PFSK-1 (cell line): ENCODE data around the gene TMEM156. TPM values are rescaled to one million over a fixed set of nuclear protein-coding genes. Genes with fewer than 3 reads are reported as not detected.

ENCODE experiments used
- FOXP2 ChIP-seq: optimal IDR thresholded peaks from 2 replicates; pipeline ENCODE3; 2011; ENCODE audit warnings: borderline replicate concordance, control low read depth, inconsistent platforms; ENCODE audit not compliant: insufficient read depth; ENCODE audit errors: extremely low read length, extremely low read depth
- POLR2AphosphoS5 ChIP-seq: IDR thresholded peaks from 2 replicates; pipeline ENCODE4 v1.6.1; 2012; ENCODE audit warnings: low read depth, mild to moderate bottlenecking, control low read depth, low read length, moderate library complexity
- SIN3A ChIP-seq: IDR thresholded peaks from 2 replicates; pipeline ENCODE4 v1.6.1; 2012; ENCODE audit warnings: mild to moderate bottlenecking, low read length, moderate library complexity, borderline replicate concordance; ENCODE audit not compliant: insufficient read depth
- TAF1 ChIP-seq: IDR thresholded peaks from 2 replicates; pipeline ENCODE4 v1.6.1; 2012; ENCODE audit warnings: low read length, control low read depth, borderline replicate concordance; ENCODE audit not compliant: insufficient read depth
- polyA plus RNA-seq: library from polyadenylated mRNA; unstranded; fragments of >200 nt; gene quantifications from one replicate; pipeline ENCODE4 v1.2.1, GENCODE V29; 2012; ENCODE audit warnings: low read depth, missing spikeins; ENCODE audit not compliant: insufficient read length
- TF ChIP-seq, protein P1 (sequence below), 2 experiments: IDR thresholded peaks; 2 replicates each; pipeline versions ENCODE4 v1.6.1 to v1.8.0; 2011 to 2012; ENCODE audit warnings: low read depth in 2 of 2, low read length in 2 of 2, control low read depth in 1 of 2, inconsistent platforms in 1 of 2, mild to moderate bottlenecking in 1 of 2, moderate library complexity in 1 of 2; ENCODE audit not compliant: insufficient read depth in 1 of 2

Gene TMEM156, protein sequence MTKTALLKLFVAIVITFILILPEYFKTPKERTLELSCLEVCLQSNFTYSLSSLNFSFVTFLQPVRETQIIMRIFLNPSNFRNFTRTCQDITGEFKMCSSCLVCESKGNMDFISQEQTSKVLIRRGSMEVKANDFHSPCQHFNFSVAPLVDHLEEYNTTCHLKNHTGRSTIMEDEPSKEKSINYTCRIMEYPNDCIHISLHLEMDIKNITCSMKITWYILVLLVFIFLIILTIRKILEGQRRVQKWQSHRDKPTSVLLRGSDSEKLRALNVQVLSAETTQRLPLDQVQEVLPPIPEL
- 2.2 TPM for polyA plus RNA-seq

GRCh38 chr4:39032218-39033085 lies at the start of gene TMEM156:
Gene TMEM156, minus strand, starts transcription at chr4:39032409. Its CDS starts 96 bp downstream, at chr4:39032313.
- TF ChIP-seq FOXP2 (no peak), TAF1 (no peak), POLR2AphosphoS5 (no peak), SIN3A (no peak)
- TF ChIP-seq, protein P1, sequence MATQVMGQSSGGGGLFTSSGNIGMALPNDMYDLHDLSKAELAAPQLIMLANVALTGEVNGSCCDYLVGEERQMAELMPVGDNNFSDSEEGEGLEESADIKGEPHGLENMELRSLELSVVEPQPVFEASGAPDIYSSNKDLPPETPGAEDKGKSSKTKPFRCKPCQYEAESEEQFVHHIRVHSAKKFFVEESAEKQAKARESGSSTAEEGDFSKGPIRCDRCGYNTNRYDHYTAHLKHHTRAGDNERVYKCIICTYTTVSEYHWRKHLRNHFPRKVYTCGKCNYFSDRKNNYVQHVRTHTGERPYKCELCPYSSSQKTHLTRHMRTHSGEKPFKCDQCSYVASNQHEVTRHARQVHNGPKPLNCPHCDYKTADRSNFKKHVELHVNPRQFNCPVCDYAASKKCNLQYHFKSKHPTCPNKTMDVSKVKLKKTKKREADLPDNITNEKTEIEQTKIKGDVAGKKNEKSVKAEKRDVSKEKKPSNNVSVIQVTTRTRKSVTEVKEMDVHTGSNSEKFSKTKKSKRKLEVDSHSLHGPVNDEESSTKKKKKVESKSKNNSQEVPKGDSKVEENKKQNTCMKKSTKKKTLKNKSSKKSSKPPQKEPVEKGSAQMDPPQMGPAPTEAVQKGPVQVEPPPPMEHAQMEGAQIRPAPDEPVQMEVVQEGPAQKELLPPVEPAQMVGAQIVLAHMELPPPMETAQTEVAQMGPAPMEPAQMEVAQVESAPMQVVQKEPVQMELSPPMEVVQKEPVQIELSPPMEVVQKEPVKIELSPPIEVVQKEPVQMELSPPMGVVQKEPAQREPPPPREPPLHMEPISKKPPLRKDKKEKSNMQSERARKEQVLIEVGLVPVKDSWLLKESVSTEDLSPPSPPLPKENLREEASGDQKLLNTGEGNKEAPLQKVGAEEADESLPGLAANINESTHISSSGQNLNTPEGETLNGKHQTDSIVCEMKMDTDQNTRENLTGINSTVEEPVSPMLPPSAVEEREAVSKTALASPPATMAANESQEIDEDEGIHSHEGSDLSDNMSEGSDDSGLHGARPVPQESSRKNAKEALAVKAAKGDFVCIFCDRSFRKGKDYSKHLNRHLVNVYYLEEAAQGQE (IDR thresholded peaks at IDR 0.05; ENCODE audit: insufficient read depth in 1 of 2, low read depth in 2 of 2, low read length in 2 of 2), result no peak

- TF ChIP-seq FOXP2 (no peak), TAF1 (no peak), POLR2AphosphoS5 (no peak), SIN3A (no peak)
- TF ChIP-seq, protein P1 (IDR thresholded peaks at IDR 0.05; ENCODE audit: insufficient read depth in 1 of 2, low read depth in 2 of 2, low read length in 2 of 2), result no peak
Measured at GRCh38 chr4:39078829-39079228, 46.6 kb upstream of the TMEM156 start.

DNA sequence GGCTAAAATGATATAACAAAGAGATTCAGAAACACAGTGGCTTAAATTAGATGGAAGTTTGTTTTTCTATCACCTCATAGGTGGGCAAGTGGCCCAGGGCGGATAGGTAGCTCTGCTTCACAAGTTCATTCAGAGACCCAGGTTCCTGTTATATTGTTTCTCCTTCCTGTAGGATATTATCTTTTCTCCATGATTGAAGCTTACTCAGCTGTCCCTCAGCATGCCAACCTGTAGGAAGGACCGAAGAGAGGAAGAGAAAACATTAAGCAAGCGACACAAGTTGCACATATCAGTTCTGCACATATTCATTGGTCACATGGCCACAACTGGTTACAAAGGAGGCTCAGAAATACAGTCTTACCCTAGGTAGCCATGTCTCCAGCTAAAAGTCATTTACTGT lies 36.7 kb upstream of the TMEM156 start:
- TF ChIP-seq POLR2AphosphoS5 (no peak), FOXP2 (no peak), TAF1 (no peak), SIN3A (no peak)
- TF ChIP-seq, protein P1 (IDR thresholded peaks at IDR 0.05; ENCODE audit: insufficient read depth in 1 of 2, low read depth in 2 of 2, low read length in 2 of 2), result no peak

- TF ChIP-seq FOXP2, result no peak
- TF ChIP-seq TAF1, result no peak
- TF ChIP-seq POLR2AphosphoS5, result no peak
Measured at GRCh38 chr4:39067451-39067850, 35.2 kb upstream of the TMEM156 start.

GRCh38 chr4:39067031-39067430 lies 34.8 kb upstream of the TMEM156 start:
- no peak for TF ChIP-seq FOXP2
- TF ChIP-seq, protein P1 (IDR thresholded peaks at IDR 0.05; ENCODE audit: insufficient read depth in 1 of 2, low read depth in 2 of 2, low read length in 2 of 2), result no peak
- TF ChIP-seq SIN3A, result no peak
- no peak for TF ChIP-seq POLR2AphosphoS5
- TF ChIP-seq TAF1, result no peak
